Measurements from ENCODE around the gene MGA.

- TF ChIP-seq CTCF (IDR thresholded peaks at IDR 0.05; ENCODE audit: insufficient read depth, low read length, poor library complexity, severe bottlenecking) (no peak), EZH2phosphoT487 (conservative IDR thresholded peaks at IDR 0.05; ENCODE audit: low read length) (no peak)
Observed at GRCh38 chr15:41648097-41648496, 12.1 kb upstream of the MGA start.

All from SU-DHL-6 (cell line).